GM12873 (cell line): Measurements from ENCODE around the gene CCDC85C.

Source experiments
- CTCF ChIP-seq: IDR thresholded peaks from 2 replicates; pipeline ENCODE4 v1.5.1; 2012; ENCODE audit warnings: low read depth, mild to moderate bottlenecking, moderate library complexity, low read length, control low read depth; ENCODE audit not compliant: insufficient read depth; ENCODE audit errors: missing control alignments

Gene CCDC85C

DNA sequence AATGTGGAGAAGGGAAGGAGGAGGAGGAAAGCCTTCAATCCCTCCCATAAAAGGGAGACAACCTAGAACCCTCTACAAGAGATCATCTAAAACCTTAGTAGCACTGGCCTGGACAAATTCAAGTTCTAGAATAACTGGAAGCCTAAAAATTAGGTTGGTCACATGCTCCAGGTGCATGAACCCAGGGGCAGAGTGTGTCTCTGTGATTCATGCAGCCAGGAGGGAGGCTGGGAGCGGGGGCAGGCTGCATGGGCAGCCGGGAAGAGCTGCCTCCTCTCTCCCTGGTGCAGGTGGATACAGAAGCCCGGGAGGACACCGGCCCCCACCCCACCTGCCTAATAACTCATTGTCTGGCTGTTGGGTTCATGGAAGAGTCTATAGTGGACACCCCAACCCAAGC lies 38.6 kb downstream of the CCDC85C start:
- no peak for TF ChIP-seq CTCF

- no peak for TF ChIP-seq CTCF
Observed at GRCh38 chr14:99564926-99565259, 39.1 kb downstream of the CCDC85C start.

DNA sequence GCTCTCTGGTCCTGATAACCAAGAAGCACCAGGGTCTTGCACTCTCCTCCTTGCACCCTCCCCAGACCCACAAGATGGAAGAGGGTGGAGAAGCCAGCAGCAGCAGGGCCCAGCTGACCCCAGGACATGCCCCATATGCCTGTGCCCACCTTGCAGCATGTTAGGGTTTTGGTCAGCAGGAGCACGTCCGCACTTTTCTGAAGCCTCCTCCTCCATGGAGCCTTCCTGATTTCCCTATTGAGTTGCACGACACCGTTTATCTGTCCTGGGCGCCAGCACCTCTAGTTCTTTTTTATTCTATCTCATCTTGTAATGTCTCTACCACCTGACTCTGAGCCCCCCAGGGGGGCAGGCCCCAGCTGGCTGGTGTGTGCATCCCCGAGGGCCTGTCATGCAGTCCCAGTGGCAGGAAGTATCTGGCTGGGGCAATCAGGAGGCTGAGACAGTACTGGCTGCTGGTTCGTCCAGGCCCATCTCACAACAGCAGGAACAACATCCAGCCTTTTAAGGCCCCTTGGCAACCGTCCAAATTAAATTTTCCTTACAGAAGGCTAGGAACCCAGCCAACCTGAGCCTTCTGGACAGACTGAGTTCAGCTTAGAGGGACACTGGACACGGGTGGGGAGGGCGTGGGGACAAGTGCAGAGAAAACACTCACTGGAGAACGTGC lies 39.6 kb downstream of the CCDC85C start:
- no peak for TF ChIP-seq CTCF

- no peak for TF ChIP-seq CTCF
Observed at GRCh38 chr14:99563749-99564129, 40.3 kb downstream of the CCDC85C start.

DNA sequence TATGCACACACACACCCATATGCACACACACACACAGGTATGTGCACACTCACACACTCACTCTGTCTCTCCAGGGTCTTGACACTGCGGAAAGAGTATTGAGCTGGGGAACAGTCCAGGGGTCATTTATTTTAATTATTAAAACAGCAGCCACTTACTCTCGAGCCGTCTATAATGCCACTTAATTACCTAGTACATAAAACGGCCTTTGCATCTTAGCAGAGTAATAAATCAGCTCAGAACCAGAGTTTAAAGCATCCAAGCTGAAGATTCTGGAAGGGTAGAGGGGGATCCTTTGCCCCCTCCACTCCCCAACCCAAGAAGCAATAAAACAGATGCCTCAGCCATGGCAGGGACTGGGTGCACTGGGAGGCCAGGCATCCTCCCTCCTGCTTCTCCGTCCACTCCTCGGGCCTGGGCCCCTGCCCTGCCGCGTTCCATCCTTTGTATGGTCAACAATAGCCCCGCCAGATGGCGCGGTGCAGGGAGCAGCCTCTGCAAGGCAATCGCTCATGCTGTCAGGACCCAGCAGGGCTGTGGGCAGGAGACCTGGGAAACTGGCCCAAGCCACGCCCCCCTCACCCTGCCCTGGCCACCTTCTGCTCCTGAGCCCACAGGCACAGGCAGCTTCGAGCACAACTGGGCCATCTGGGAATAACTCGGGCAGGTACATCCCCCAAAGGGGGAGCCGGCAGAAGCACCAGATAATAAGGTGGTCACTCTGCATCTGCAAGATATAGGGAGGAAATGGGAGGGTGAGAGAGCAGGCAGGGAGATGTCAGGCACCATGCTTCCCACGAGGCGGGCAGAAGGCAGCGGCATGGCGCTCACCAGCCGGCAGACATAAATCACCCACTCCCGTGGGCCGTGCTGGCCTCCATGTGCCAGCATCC lies 40.9 kb downstream of the CCDC85C start:
- TF ChIP-seq CTCF, result no peak

DNA sequence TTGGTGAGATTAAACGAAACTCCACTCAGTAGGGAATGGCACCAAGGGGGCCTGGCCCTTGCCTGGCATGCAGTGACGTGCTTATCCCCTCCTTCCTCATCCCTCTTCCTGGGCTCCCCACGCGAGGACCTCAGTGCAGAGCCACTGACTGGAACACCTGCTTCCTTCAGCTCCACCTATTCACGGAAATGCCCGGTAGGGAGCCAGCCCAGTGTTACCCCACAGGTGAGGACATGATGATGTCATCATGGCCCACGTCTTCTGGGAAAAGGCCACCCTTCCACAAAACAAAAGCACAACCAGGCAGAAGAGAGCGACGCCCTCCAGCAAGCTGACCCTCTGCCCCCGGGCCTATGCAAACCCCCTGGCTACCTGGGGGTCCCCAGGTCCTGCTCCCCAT lies 42.1 kb downstream of the CCDC85C start:
- no peak for TF ChIP-seq CTCF

DNA sequence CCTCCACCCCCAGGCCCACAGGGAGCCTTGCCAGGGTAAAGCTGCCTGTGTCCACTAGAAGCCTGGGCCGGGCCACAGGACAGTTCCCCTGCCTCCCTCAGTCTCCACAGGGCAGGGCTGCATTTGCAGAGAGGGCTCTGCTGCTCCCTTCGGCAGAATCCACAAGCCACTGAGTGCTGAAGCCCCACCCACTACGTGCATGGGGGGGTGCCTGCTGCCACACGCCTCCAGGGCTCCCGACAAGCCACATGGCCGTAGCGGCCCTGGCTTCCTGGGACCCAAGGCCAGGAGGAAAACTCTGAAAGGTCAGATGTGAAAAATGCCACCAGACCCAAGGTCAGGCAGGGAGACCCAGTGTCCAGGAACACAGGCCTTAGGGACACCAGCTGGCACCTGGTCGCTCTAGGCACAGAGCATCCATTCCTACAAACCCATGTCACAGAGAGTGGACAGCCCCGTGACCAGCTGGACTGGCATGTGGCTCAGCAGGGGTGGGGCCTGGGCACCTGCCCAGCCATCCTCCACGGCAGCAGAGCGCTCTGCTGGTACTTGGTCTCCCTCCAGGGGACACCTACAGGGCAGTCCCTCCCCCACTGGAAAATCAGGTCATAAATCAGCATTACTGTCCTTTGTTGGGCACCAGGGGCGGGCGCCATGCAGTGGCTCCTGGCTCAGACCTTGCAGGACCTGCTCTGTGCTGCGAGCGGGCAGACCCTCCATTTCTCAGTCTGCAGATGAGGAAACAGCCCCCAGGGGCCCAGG lies 42.9 kb downstream of the CCDC85C start:
- no peak for TF ChIP-seq CTCF
